Mesendoderm (in vitro differentiated cells): ENCODE results near the gene TOPAZ1.
A peak's percentile ranks its signal among the peaks of the same experiment; 100 is the strongest.

Experiments
- DNase-seq: peaks from one replicate; pipeline ENCODE4 v3.0.0; 2013
- H2AK5ac ChIP-seq: 2 replicates; pipeline ENCODE4 v1.6.1; 2013; ENCODE audit warnings: low read length, inconsistent platforms
- H2BK120ac ChIP-seq: 2 replicates; pipeline ENCODE4 v1.6.1; 2013; ENCODE audit warnings: low read depth, mild to moderate bottlenecking, low read length, moderate library complexity, mixed read lengths
- H2BK15ac ChIP-seq: replicated peaks from 2 replicates; pipeline ENCODE4 v1.6.1; 2013; ENCODE audit warnings: low read depth, mild to moderate bottlenecking, moderate library complexity
- H2BK5ac ChIP-seq: 2 replicates; pipeline ENCODE4 v1.6.1; 2013; ENCODE audit warnings: low read length, inconsistent platforms
- H3K18ac ChIP-seq: 2 replicates; pipeline ENCODE4 v1.6.1; 2013; ENCODE audit warnings: mild to moderate bottlenecking, low read length, mixed read lengths
- H3K23ac ChIP-seq: one replicate; pipeline ENCODE4 v1.6.1; 2013; ENCODE audit warnings: low read length
- H3K27ac ChIP-seq: 2 replicates; pipeline ENCODE4 v1.5.1; 2013; ENCODE audit warnings: low read depth, mild to moderate bottlenecking, inconsistent platforms, low read length, moderate library complexity
- H3K27me3 ChIP-seq: 2 replicates; pipeline ENCODE4 v1.6.1; 2013; ENCODE audit warnings: low read length, control low read depth, mild to moderate bottlenecking, inconsistent platforms; ENCODE audit not compliant: insufficient read depth, poor library complexity
- H3K36me3 ChIP-seq: 2 replicates; pipeline ENCODE4 v1.6.1; 2013; ENCODE audit warnings: low read length, inconsistent platforms; ENCODE audit not compliant: control insufficient read depth, insufficient read depth
- H3K4ac ChIP-seq: one replicate; pipeline ENCODE4 v1.6.1; 2013; ENCODE audit warnings: low read depth, mild to moderate bottlenecking, low read length, moderate library complexity
- H3K4me1 ChIP-seq: 2 replicates; pipeline ENCODE4 v1.6.1; 2013; ENCODE audit warnings: low read depth, low read length, inconsistent platforms; ENCODE audit not compliant: control insufficient read depth
- H3K4me2 ChIP-seq: 2 replicates; pipeline ENCODE4 v1.6.1; 2013; ENCODE audit warnings: low read length
- H3K4me3 ChIP-seq: 2 replicates; pipeline ENCODE4 v1.5.1; 2013; ENCODE audit warnings: mild to moderate bottlenecking, low read length
- H3K56ac ChIP-seq: one replicate; pipeline ENCODE4 v1.6.1; 2013; ENCODE audit warnings: low read length
- H3K79me1 ChIP-seq: 2 replicates; pipeline ENCODE4 v1.6.1; 2013; ENCODE audit warnings: low read length, inconsistent platforms
- H3K79me2 ChIP-seq: 2 replicates; pipeline ENCODE4 v1.6.1; 2013; ENCODE audit warnings: mild to moderate bottlenecking, low read length; ENCODE audit not compliant: control insufficient read depth, insufficient read depth
- H3K9ac ChIP-seq: 2 replicates; pipeline ENCODE4 v1.6.1; 2013; ENCODE audit warnings: low read length, inconsistent platforms
- H4K5ac ChIP-seq: one replicate; pipeline ENCODE4 v1.6.1; 2013; ENCODE audit warnings: low read length
- H4K8ac ChIP-seq: one replicate; pipeline ENCODE4 v1.6.1; 2013; ENCODE audit warnings: low read depth, mild to moderate bottlenecking, control low read depth, low read length, moderate library complexity
- WGBS: extraction: QIAGEN DNeasy Blood & Tissue Kit; methylation state at CpG from one replicate; pipeline ENCODE4 v1.1.7; 2013; ENCODE audit warnings: low lambda C conversion rate, missing lambda C conversion rate; ENCODE audit not compliant: insufficient coverage; ENCODE audit errors: extremely low coverage; 5-methylcytosine and 5-hydroxymethylcytosine counted together

The TOPAZ1 gene

GRCh38 chr3:44277925-44278324 lies 36.2 kb downstream of the TOPAZ1 start:
- H3K4me1 ChIP-seq = no peaks in the 10 kb centered on the region
- H3K36me3 ChIP-seq = no peaks in the 10 kb centered on the region
- no peak overlapping the region for H3K4me3 ChIP-seq
- no peak overlapping the region for H4K5ac ChIP-seq
- no peaks in the 10 kb centered on the region for H3K27me3 ChIP-seq
- H2AK5ac ChIP-seq = no peak overlapping the region
- DNase-seq = no peak
- no peak overlapping the region for H4K8ac ChIP-seq
- no peaks in the 10 kb centered on the region for H3K79me1 ChIP-seq
- no CpG with 5 or more reads among the region's 1 CpG for WGBS
- H3K56ac ChIP-seq = no peak overlapping the region
- H3K79me2 ChIP-seq = no peaks in the 10 kb centered on the region
- H3K27ac ChIP-seq = no peak overlapping the region
- no peak overlapping the region for H3K23ac ChIP-seq
- H2BK120ac ChIP-seq = no peak overlapping the region
- H3K4me2 ChIP-seq = no peak overlapping the region
- H3K18ac ChIP-seq = no peak overlapping the region
- H3K4ac ChIP-seq = no peak overlapping the region
- no peak overlapping the region for H2BK15ac ChIP-seq
- H3K9ac ChIP-seq = no peak overlapping the region
- no peak overlapping the region for H2BK5ac ChIP-seq

- H3K79me2 ChIP-seq = no peaks in the 10 kb centered on the region
- no peak overlapping the region for H3K4ac ChIP-seq
- no peaks in the 10 kb centered on the region for H3K27me3 ChIP-seq
- H4K5ac ChIP-seq = no peak overlapping the region
- H3K18ac ChIP-seq = peak overlapping the region; percentile 30
- H3K4me3 ChIP-seq = no peak overlapping the region
- no CpG with 5 or more reads among the region's 3 CpGs for WGBS
- H2BK15ac ChIP-seq = no peak overlapping the region
- no peak overlapping the region for H3K27ac ChIP-seq
- H4K8ac ChIP-seq = no peak overlapping the region
- H2BK5ac ChIP-seq = no peak overlapping the region
- no peak overlapping the region for H3K9ac ChIP-seq
- no peaks in the 10 kb centered on the region for H3K79me1 ChIP-seq
- DNase-seq = no peak
- no peak overlapping the region for H2BK120ac ChIP-seq
- H3K4me1 ChIP-seq = no peaks in the 10 kb centered on the region
- H2AK5ac ChIP-seq = no peak overlapping the region
- no peak overlapping the region for H3K23ac ChIP-seq
- H3K36me3 ChIP-seq = no peaks in the 10 kb centered on the region
- no peak overlapping the region for H3K56ac ChIP-seq
- H3K4me2 ChIP-seq = no peak overlapping the region
Observed at GRCh38 chr3:44280077-44280476, 38.4 kb downstream of the TOPAZ1 start.

- no peaks in the 10 kb centered on the region for H3K27me3 ChIP-seq
- no peaks in the 10 kb centered on the region for H3K4me1 ChIP-seq
- no peak overlapping the region for H3K9ac ChIP-seq
- H3K4me3 ChIP-seq = no peak overlapping the region
- no peak overlapping the region for H2BK5ac ChIP-seq
- no peaks in the 10 kb centered on the region for H3K79me1 ChIP-seq
- peak; percentile 51 for DNase-seq
- WGBS = no CpG with 5 or more reads among the region's 2 CpGs
- no peak overlapping the region for H2AK5ac ChIP-seq
- no peak overlapping the region for H4K5ac ChIP-seq
- peak overlapping the region; percentile 84 for H3K18ac ChIP-seq
- H3K4me2 ChIP-seq = no peak overlapping the region
- H3K36me3 ChIP-seq = no peaks in the 10 kb centered on the region
- H3K4ac ChIP-seq = no peak overlapping the region
- H3K27ac ChIP-seq = no peak overlapping the region
- H2BK120ac ChIP-seq = no peak overlapping the region
- no peak overlapping the region for H4K8ac ChIP-seq
- H3K23ac ChIP-seq = no peak overlapping the region
- H3K79me2 ChIP-seq = no peaks in the 10 kb centered on the region
- H2BK15ac ChIP-seq = no peak overlapping the region
- no peak overlapping the region for H3K56ac ChIP-seq
Observed at GRCh38 chr3:44280631-44281030, 38.9 kb downstream of the TOPAZ1 start.

- no peak overlapping the region for H2AK5ac ChIP-seq
- no peak overlapping the region for H4K5ac ChIP-seq
- H3K4me3 ChIP-seq = no peak overlapping the region
- no peak overlapping the region for H3K4me2 ChIP-seq
- H3K23ac ChIP-seq = no peak overlapping the region
- no peak overlapping the region for H2BK15ac ChIP-seq
- no peaks in the 10 kb centered on the region for H3K4me1 ChIP-seq
- H4K8ac ChIP-seq = no peak overlapping the region
- no peak overlapping the region for H3K27ac ChIP-seq
- H3K9ac ChIP-seq = no peak overlapping the region
- DNase-seq = no peak
- no peaks in the 10 kb centered on the region for H3K27me3 ChIP-seq
- no peaks in the 10 kb centered on the region for H3K79me2 ChIP-seq
- WGBS = no CpG with 5 or more reads among the region's 2 CpGs
- H3K18ac ChIP-seq = no peak overlapping the region
- no peak overlapping the region for H3K4ac ChIP-seq
- no peaks in the 10 kb centered on the region for H3K36me3 ChIP-seq
- no peaks in the 10 kb centered on the region for H3K79me1 ChIP-seq
- H3K56ac ChIP-seq = no peak overlapping the region
- no peak overlapping the region for H2BK5ac ChIP-seq
- H2BK120ac ChIP-seq = no peak overlapping the region
Observed at GRCh38 chr3:44284949-44285348, 43.3 kb downstream of the TOPAZ1 start.

- no CpG with 5 or more reads among the region's 3 CpGs for WGBS
Observed at GRCh38 chr3:44289882-44290462, 48.3 kb downstream of the TOPAZ1 start.

GRCh38 chr3:44292276-44292675 lies 50.6 kb downstream of the TOPAZ1 start:
- DNase-seq = no peak
- H2AK5ac ChIP-seq = no peak overlapping the region
- H3K79me2 ChIP-seq = no peaks in the 10 kb centered on the region
- no peak overlapping the region for H2BK120ac ChIP-seq
- no peak overlapping the region for H2BK15ac ChIP-seq
- no peak overlapping the region for H4K5ac ChIP-seq
- WGBS = no CpG with 5 or more reads among the region's 2 CpGs
- no peak overlapping the region for H2BK5ac ChIP-seq
- H3K4me2 ChIP-seq = no peak overlapping the region
- no peak overlapping the region for H3K23ac ChIP-seq
- no peak overlapping the region for H3K4me3 ChIP-seq
- no peak overlapping the region for H3K27ac ChIP-seq
- no peaks in the 10 kb centered on the region for H3K27me3 ChIP-seq
- no peak overlapping the region for H3K56ac ChIP-seq
- H3K18ac ChIP-seq = no peak overlapping the region
- no peak overlapping the region for H4K8ac ChIP-seq
- no peaks in the 10 kb centered on the region for H3K36me3 ChIP-seq
- H3K4ac ChIP-seq = no peak overlapping the region
- no peaks in the 10 kb centered on the region for H3K79me1 ChIP-seq
- no peaks in the 10 kb centered on the region for H3K4me1 ChIP-seq
- no peak overlapping the region for H3K9ac ChIP-seq

More at GRCh38 chr3:44289882-44290462, 48.3 kb downstream of the TOPAZ1 start:
- Histone ChIP-seq H3K79me1 (no peaks in the 10 kb centered on the region), H3K27me3 (no peaks in the 10 kb centered on the region), H3K56ac (no peak overlapping the region), H3K4me1 (no peaks in the 10 kb centered on the region), H3K36me3 (no peaks in the 10 kb centered on the region), H3K9ac (no peak overlapping the region), H3K4ac (no peak overlapping the region), H3K18ac (no peak overlapping the region), H4K5ac (no peak overlapping the region), H3K79me2 (no peaks in the 10 kb centered on the region), H3K4me2 (no peak overlapping the region), H2BK5ac (no peak overlapping the region), H3K4me3 (no peak overlapping the region), H2AK5ac (no peak overlapping the region), H3K23ac (no peak overlapping the region), H3K27ac (no peak overlapping the region), H2BK15ac (no peak overlapping the region), H4K8ac (no peak overlapping the region), H2BK120ac (no peak overlapping the region)
- no peak for DNase-seq
